Lower leg skin (tissue), 3 donors: Measurements from ENCODE around the gene PABPN1.

Experiments used
- POLR2A ChIP-seq, 2 donors: fragments of 450-650 bp; IDR thresholded peaks; one replicate each; pipeline ENCODE4 v1.6.1; 2016 to 2017; ENCODE audit warnings: antibody characterized with exemption in 2 of 2, mild to moderate bottlenecking in 1 of 2, moderate library complexity in 1 of 2
- TF ChIP-seq, protein P1 (sequence below), 3 donors: fragments of 450-650 bp; IDR thresholded peaks; one replicate each; pipeline ENCODE4 v1.5.1; 2016; ENCODE audit warnings: antibody characterized with exemption in 3 of 3, mild to moderate bottlenecking in 3 of 3, moderate library complexity in 2 of 3

DNA sequence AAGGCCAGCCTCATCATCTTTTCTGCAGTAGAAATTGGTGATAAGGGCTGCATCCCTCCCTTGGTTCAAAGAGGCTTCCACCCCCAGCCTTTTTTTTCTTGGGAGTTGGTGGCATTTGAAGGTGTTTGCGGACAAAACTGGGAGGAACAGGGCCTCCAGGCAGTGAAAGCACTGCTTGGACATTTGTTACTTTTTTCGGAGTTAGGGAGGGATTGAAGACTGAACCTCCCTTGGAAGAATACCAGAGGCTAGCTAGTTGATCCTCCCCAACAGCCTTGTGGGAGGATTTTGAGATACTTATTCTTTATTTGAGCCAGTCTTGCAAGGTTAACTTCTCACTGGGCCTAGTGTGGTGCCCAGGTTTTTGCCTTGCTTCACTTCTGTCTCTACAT, 3.2 kb downstream of the PABPN1 start:
- no peak for TF ChIP-seq POLR2A (IDR thresholded peaks at IDR 0.05)
- TF ChIP-seq, protein P1, sequence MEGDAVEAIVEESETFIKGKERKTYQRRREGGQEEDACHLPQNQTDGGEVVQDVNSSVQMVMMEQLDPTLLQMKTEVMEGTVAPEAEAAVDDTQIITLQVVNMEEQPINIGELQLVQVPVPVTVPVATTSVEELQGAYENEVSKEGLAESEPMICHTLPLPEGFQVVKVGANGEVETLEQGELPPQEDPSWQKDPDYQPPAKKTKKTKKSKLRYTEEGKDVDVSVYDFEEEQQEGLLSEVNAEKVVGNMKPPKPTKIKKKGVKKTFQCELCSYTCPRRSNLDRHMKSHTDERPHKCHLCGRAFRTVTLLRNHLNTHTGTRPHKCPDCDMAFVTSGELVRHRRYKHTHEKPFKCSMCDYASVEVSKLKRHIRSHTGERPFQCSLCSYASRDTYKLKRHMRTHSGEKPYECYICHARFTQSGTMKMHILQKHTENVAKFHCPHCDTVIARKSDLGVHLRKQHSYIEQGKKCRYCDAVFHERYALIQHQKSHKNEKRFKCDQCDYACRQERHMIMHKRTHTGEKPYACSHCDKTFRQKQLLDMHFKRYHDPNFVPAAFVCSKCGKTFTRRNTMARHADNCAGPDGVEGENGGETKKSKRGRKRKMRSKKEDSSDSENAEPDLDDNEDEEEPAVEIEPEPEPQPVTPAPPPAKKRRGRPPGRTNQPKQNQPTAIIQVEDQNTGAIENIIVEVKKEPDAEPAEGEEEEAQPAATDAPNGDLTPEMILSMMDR (IDR thresholded peaks at IDR 0.05) = no peak
